Panc1 (cell line): Measurements from ENCODE around the gene UBE2Q1. TPM values are rescaled to one million over a fixed set of nuclear protein-coding genes. Genes with fewer than 3 reads are reported as not detected.

Source experiments
- ATAC-seq: fragments of 200-7000 bp; cut with Tn5 transposase; 2 replicates; pipeline ENCODE4 v1.9.1; 2020; ENCODE audit warnings: mild to moderate bottlenecking, moderate library complexity
- BruUV-seq: library from RNA; stranded (reverse); fragments of 400-500 nt; replicated peaks from 2 replicates; lab custom pipeline; 2021; lab: Mats Ljungman, UMichigan
- CTCF ChIA-PET: fragments of 300-600 bp; sonication (Branson Sonifier 250); formaldehyde crosslinking; loops from one replicate; lab custom pipeline; 2022; ENCODE audit warnings: antibody characterized with exemption; lab: Charles Lee
- POLR2A ChIA-PET: fragments of 300-600 bp; sonication (Branson Sonifier 250); formaldehyde crosslinking; loops from one replicate; lab custom pipeline; 2022; ENCODE audit warnings: antibody characterized with exemption; lab: Charles Lee
- DNase-seq: peaks from one replicate; pipeline ENCODE4 v3.0.0-alpha.2; 2010; ENCODE audit warnings: low read depth, low spot score
- H3K27ac ChIP-seq: 2 replicates; pipeline ENCODE4 v1.5.1; 2011; ENCODE audit warnings: mild to moderate bottlenecking, low read length, inconsistent platforms
- H3K27me3 ChIP-seq: fragments of 200-500 bp; sonication (Bioruptor generic); 2 replicates; pipeline ENCODE4 v1.6.0; 2014; ENCODE audit warnings: low read length, inconsistent platforms; ENCODE audit not compliant: control insufficient read depth, insufficient read depth
- H3K36me3 ChIP-seq: fragments of 200-500 bp; sonication (Bioruptor generic); 2 replicates; pipeline ENCODE4 v1.5.1; 2014; ENCODE audit warnings: inconsistent platforms, mild to moderate bottlenecking, low read length, moderate library complexity; ENCODE audit not compliant: control insufficient read depth, insufficient read depth
- H3K4me1 ChIP-seq: 2 replicates; pipeline ENCODE4 v1.5.1; 2011; ENCODE audit warnings: inconsistent platforms, mild to moderate bottlenecking, low read length, moderate library complexity; ENCODE audit not compliant: control insufficient read depth, insufficient read depth
- H3K4me3 ChIP-seq, 2 experiments: 2 replicates each; pipeline ENCODE4 v1.5.1; 2011 to 2012; ENCODE audit warnings: low read depth in 2 of 2, low read length in 2 of 2, mild to moderate bottlenecking in 2 of 2, inconsistent platforms in 1 of 2, moderate library complexity in 1 of 2
- H3K9me3 ChIP-seq: fragments of 200-500 bp; sonication (Bioruptor generic); 2 replicates; pipeline ENCODE4 v1.5.1; 2014; ENCODE audit warnings: low read depth, mild to moderate bottlenecking, inconsistent platforms, low read length, moderate library complexity; ENCODE audit not compliant: control insufficient read depth, insufficient read depth
- POLR2AphosphoS5 ChIP-seq: IDR thresholded peaks from 2 replicates; pipeline ENCODE4 v1.6.1; 2012; ENCODE audit warnings: mild to moderate bottlenecking, low read depth, low read length, moderate library complexity
- REST ChIP-seq, 2 experiments: IDR thresholded peaks; 2 replicates each; pipeline ENCODE4 v1.6.1; 2011 to 2012; ENCODE audit warnings: low read depth in 2 of 2, control low read depth in 1 of 2, low read length in 1 of 2, mild to moderate bottlenecking in 1 of 2, moderate library complexity in 1 of 2; ENCODE audit not compliant: insufficient read depth in 1 of 2
- in situ Hi-C: cut with HindIII; loops from 2 replicates; pipeline ENCODE4 v1.10.0; 2016; ENCODE audit warnings: low sequenced_read_pairs, low pct_unique_long_range_greater_than_20kb
- intact Hi-C: fragments of 100-400 bp; cut with micrococcal nuclease; formaldehyde crosslinking; loops from one replicate; pipeline ENCODE4 v1.10.0; 2022; ENCODE audit not compliant: unreplicated experiment
- total RNA-seq: library from RNA; stranded (reverse); gene quantifications from one replicate; pipeline ENCODE4 v1.2.1, GENCODE V29; 2021; ENCODE audit not compliant: unreplicated experiment

UBE2Q1 gene
- total RNA-seq, 1 experiment from 2014 or later: 96.0 TPM

DNA sequence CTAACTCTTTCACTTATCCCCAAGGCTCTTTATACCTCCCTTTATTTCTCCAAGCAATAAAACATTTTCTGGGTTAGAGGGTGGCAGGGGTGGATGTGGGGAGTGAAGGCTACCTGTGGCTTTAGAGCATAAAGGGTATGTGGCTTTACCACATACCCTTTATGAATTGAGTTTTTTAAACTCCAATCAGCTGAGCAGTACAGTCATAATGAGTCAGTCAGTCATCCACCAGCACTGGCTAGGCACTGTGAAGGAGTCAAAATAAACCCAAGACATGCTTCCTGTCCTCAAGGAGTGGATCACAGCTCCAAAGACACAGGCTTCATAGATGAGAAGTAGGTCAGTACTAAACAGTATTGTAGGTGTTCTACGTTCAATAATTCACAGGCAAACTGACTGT is 59.0 kb downstream of the UBE2Q1 start:
- intact Hi-C loops (no loop called here), in situ Hi-C loops (no loop called here)
- no TSS peak for BruUV-seq
- Histone ChIP-seq H3K27ac (no peak overlapping the region), H3K36me3 (no peaks in the 10 kb centered on the region), H3K4me3 (no peak overlapping the region), H3K9me3 (no peaks in the 10 kb centered on the region), H3K4me1 (no peaks in the 10 kb centered on the region), H3K27me3 (peaks cover 28% of the 10 kb centered on the region)
- ATAC-seq: no peak
- no peak for DNase-seq
- ChIA-PET POLR2A (no interaction called here), CTCF (no interaction called here)
- no peak for TF ChIP-seq REST (IDR thresholded peaks at IDR 0.05; ENCODE audit: insufficient read depth in 1 of 2, low read depth in 2 of 2, low read length in 1 of 2)
- no peak for TF ChIP-seq POLR2AphosphoS5

Other genes with a start within 250 kb of the UBE2Q1 start
- not detected for gene AQP10, start 237.6 kb downstream of the UBE2Q1 start, total RNA-seq
- gene ATP8B2, start 233.1 kb downstream of the UBE2Q1 start, total RNA-seq: 14.7 TPM
- 12.2 TPM for gene IL6R, start 153.3 kb downstream of the UBE2Q1 start, total RNA-seq
- not detected for gene TDRD10, start 56.4 kb downstream of the UBE2Q1 start, total RNA-seq
- 0.03 TPM for gene SHE, start 56.2 kb downstream of the UBE2Q1 start, total RNA-seq
- gene CHRNB2, start 9.1 kb upstream of the UBE2Q1 start, total RNA-seq: 0.21 TPM
- 136 TPM for gene ADAR, start 49.5 kb upstream of the UBE2Q1 start, total RNA-seq